ENCODE results near the gene SNAP47.

SNAP47 gene

DNA sequence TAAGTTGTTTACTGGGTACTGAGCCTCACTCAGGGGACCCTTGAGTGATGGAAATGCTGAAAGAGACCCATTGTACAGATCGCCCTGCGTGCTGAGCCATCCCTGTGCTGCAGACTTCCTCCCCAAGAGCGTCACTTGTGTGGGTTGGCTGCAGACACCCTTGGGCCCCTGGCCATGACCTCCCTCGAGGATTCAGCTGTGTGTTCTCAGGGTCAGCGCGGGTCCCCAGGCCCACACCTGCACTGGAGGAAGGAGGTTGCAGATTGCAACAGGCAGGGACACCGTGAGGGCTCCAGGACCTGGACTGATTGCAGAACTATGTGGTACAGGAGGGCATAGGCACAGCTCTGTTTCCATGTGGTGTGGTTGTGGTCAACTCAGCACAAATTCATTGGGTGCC is 4.4 kb downstream of the SNAP47 start:
- no peak for DNase-seq (ENCODE audit: insufficient read length, low spot score)
- TF ChIP-seq, protein P1, sequence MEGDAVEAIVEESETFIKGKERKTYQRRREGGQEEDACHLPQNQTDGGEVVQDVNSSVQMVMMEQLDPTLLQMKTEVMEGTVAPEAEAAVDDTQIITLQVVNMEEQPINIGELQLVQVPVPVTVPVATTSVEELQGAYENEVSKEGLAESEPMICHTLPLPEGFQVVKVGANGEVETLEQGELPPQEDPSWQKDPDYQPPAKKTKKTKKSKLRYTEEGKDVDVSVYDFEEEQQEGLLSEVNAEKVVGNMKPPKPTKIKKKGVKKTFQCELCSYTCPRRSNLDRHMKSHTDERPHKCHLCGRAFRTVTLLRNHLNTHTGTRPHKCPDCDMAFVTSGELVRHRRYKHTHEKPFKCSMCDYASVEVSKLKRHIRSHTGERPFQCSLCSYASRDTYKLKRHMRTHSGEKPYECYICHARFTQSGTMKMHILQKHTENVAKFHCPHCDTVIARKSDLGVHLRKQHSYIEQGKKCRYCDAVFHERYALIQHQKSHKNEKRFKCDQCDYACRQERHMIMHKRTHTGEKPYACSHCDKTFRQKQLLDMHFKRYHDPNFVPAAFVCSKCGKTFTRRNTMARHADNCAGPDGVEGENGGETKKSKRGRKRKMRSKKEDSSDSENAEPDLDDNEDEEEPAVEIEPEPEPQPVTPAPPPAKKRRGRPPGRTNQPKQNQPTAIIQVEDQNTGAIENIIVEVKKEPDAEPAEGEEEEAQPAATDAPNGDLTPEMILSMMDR (IDR thresholded peaks at IDR 0.05; ENCODE audit: insufficient read depth, missing control alignments), result no peak
- no peak for FAIRE-seq

DNA sequence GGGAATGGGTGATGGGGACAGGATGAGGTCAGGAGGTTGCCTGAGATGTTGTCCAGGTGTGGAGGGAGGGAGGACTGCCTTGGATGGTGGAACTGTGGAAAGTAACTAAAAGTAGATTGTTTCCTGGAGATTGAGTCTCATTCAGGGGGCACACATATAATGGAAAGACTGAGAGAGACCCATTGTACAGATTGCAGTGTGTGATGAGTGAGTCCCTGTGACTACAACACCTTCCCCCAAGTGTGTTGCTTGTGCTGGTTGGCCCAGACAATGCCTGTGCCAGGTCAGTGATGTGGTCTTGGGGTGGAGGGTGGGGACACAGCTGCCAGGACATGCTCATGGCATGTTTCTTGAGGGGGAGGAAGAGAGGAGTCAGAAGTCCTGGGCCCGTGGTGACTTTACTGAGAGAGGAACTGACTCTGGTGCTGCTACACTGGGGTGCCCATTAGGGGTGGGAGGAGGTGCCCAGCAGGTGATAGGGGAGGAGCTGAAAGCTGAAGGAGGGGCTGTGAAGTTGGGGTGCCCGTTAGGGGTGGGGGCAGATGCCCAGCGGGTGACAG is 5.2 kb downstream of the SNAP47 start:
- TF ChIP-seq, protein P1 (IDR thresholded peaks at IDR 0.05; ENCODE audit: insufficient read depth, missing control alignments), result no peak
- DNase-seq (ENCODE audit: insufficient read length, low spot score), result no peak
- FAIRE-seq, result no peak

DNA sequence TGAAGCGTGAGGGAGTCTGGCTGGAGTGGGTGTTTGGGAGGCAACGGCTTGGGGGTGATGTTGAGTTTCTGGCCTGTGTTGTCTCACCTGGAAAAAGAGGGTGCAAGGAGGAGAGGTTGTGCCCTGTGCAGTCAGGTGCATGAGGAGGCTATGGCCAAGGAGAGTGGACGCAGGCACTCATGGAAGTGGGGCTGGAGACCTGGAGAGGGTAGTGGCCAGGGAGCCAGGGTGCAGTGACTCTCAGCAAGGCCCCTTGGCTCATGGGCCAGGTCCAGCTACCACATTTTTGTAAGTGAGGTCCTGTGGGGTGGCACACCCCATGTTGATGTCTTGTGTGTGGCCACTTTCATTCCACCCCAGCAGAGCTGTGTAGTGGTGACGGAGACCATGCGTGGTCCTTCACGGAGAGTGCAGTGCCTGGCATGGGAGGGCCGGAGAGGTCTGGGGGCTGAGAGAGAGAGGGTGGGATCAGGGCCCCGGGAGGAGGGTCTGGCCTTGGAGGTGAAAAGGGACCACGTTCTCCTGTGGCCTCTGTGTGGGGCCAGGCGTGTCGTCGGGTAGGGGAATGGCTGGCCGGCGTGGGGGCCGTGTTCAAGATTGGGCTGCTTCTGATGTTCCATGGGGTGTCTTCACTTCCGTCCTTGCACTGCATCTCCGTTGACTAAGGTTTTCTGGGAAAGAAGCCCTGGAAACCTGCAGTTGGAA is 6.1 kb downstream of the SNAP47 start:
- DNase-seq (ENCODE audit: insufficient read length, low spot score) (peak; percentile 11), FAIRE-seq (no peak)
- TF ChIP-seq, protein P1 (IDR thresholded peaks at IDR 0.05; ENCODE audit: insufficient read depth, missing control alignments), result no peak

DNA sequence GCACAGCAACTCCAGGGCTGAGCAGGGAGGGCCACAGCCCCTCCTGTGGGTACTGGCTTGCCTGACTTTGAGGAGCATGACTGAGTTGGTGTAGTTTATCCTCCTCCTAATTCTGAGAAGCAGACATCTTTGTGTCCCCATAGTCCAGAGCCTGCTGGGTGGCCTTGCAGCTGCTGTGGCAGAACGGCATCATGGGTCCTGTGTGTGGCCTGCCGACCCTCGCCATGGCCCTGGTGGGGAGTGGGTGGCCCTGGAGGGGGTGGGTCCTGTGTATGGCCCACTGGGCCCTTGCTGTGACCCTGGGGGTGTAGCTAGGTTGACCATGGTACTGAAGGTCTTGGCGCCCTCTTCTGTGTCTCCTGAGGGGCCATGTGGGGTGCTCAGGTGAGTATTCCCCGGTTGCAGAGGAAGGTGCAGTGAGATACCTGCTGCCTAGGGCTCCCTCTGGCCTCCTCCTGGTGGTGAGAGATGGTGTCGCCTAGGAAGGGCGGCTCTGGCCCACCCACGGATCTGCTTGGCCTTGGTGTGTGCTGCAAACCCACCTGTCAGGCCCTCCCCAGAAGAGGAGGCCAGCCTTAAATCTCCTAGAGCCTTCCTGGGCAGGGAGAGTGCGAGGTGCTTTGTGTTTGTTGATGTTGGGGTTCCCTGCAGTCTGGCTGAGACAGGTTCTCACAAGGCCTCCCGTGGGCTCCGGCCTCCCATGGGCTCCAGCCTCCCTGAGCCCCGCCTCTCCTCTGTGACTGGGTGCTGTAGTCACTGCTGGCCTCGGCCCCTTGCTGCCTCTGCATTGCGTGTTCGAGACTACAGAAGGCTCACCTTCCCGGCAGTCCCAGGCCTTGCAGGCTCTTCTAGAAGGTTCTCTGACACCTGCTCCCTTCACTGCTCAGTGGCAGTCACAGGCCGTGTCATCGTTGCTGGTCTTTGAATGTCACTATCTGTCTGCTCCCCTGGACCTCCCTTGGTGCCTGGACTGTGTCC is 7.8 kb downstream of the SNAP47 start:
- TF ChIP-seq, protein P1 (IDR thresholded peaks at IDR 0.05; ENCODE audit: insufficient read depth, missing control alignments), result no peak
- FAIRE-seq (no peak), DNase-seq (ENCODE audit: insufficient read length, low spot score) (peak; percentile 12)

DNA sequence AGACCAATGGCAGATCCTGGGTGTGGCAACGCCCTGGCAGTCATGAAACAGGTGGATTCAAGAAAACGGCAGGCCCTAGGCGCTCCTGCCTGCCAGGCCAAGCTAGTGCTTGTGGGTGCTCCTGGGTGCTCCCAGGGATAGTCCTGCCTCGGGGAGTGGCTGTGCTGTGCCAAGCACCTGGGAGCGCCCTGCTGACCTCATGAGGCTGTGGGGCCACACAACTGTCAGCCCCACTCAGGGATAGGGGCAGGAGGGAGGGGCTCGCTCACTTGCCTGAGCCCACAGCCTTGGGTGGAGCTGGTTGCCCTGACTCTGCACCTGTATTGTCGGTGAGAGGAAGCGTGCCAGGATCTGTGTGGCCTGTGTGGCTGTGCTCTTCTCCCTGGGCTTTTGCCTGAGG is 9.4 kb downstream of the SNAP47 start:
- TF ChIP-seq, protein P1 (IDR thresholded peaks at IDR 0.05; ENCODE audit: insufficient read depth, missing control alignments), result no peak
- FAIRE-seq (no peak), DNase-seq (ENCODE audit: insufficient read length, low spot score) (no peak)

DNA sequence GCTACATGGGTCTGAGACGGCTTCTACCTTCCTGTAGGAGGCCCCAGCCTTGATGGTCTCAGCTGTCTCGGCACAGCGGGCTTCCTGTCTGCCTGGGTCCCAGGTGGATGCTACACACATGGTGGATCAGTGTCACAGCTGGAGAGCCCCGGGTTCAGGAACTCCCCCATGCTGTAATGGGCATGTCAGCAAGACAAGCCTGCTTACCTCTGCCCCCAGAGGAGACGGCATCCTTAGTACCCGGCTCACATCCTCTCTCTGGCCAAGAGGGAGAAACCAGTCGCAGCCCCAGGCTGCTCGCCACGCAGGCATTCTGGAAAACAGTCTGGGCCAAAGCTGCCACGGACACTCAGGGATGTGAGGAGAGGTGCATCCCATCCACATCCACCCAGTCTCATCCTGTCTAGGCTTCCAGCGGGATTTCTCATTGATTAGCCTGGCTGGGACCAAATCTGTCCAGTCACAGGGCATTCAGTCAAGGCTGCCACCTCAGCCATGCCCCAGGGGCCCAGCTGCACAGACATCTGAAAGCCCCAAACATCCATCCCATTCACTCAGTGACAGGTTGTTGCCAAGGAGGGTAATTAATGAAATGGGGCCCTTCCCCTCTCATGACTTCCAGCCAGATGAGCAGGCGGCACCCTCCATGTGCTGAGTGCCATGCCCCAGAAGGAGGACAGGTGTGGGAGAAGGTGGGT is 10.5 kb downstream of the SNAP47 start:
- TF ChIP-seq, protein P1 (IDR thresholded peaks at IDR 0.05; ENCODE audit: insufficient read depth, missing control alignments), result no peak
- DNase-seq (ENCODE audit: insufficient read length, low spot score) (no peak), FAIRE-seq (no peak)
